GM18868 (cell line): ENCODE measurements around the gene PCDHB2.
"Not testable (repeated sequence)": the region's sequence is repeated elsewhere in the genome, so short reads cannot be mapped to it uniquely, and the experiment has no call there.

ENCODE experiments used
- ATAC-seq: cut with Tn5 transposase; IDR thresholded peaks from one replicate; pipeline ENCODE4 v1.9.1; 2021; ENCODE audit warnings: mild to moderate bottlenecking, moderate library complexity; ENCODE audit not compliant: unreplicated experiment

The PCDHB2 gene

DNA sequence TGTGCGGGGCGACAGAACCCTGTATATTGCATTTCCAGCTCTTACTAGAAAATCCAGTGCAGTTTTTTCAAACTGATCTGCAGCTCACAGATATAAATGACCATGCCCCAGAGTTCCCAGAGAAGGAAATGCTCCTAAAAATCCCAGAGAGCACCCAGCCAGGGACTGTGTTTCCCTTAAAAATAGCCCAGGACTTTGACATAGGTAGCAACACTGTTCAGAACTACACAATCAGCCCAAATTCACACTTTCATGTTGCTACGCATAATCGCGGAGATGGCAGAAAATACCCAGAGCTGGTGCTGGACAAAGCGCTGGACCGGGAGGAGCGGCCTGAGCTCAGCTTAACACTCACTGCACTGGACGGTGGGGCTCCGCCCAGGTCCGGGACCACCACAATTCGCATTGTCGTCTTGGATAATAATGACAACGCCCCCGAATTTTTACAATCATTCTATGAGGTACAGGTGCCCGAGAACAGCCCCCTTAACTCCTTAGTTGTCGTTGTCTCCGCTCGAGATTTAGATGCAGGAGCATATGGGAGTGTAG, 41.4 kb downstream of the PCDHB2 start:
- ATAC-seq = no peak

DNA sequence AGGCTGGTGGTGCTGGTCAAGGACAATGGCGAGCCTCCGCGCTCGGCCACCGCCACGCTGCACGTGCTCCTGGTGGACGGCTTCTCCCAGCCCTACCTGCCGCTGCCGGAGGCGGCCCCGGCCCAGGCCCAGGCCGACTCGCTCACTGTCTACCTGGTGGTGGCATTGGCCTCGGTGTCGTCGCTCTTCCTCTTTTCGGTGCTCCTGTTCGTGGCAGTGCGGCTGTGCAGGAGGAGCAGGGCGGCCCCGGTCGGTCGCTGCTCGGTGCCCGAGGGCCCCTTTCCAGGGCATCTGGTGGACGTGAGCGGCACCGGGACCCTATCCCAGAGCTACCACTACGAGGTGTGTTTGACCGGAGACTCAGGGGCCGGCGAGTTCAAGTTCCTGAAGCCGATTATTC, 42.9 kb downstream of the PCDHB2 start:
- ATAC-seq = not testable (repeated sequence)
